ENCODE data around the gene BRD1.
A peak's percentile ranks its signal among the peaks of the same experiment; 100 is the strongest.

BRD1 gene

GRCh38 chr22:49827853-49828598, at the start of gene BRD1:
TSS of gene BRD1 (minus strand) at chr22:49827873. CDS start at chr22:49824317, 3,556 bp downstream.
- peak; percentile 48 to 65 for DNase-seq

GRCh38 chr22:49873228-49873940, 45.7 kb upstream of the BRD1 start:
- no peak for DNase-seq

GRCh38 chr22:49872347-49872746, 44.7 kb upstream of the BRD1 start:
- no peak for DNase-seq

- no peak for DNase-seq
Observed at GRCh38 chr22:49871482-49871881, 43.8 kb upstream of the BRD1 start.

- peak in 1 of 2 donors; percentile 70 for DNase-seq
Observed at GRCh38 chr22:49869845-49870712, 42.4 kb upstream of the BRD1 start.

- no peak for DNase-seq
Observed at GRCh38 chr22:49869086-49869830, 41.6 kb upstream of the BRD1 start.

- DNase-seq: peak in 1 of 2 donors; percentile 51
Observed at GRCh38 chr22:49867303-49868265, 39.9 kb upstream of the BRD1 start.

GRCh38 chr22:49866646-49867045, 39.0 kb upstream of the BRD1 start:
- DNase-seq: no peak

- DNase-seq: no peak
Observed at GRCh38 chr22:49866134-49866533, 38.5 kb upstream of the BRD1 start.

- DNase-seq: no peak
Observed at GRCh38 chr22:49865156-49865555, 37.5 kb upstream of the BRD1 start.

GRCh38 chr22:49863931-49864330, 36.3 kb upstream of the BRD1 start:
- DNase-seq: no peak

GRCh38 chr22:49862496-49862776, 34.8 kb upstream of the BRD1 start:
- no peak for DNase-seq

- DNase-seq: no peak
Observed at GRCh38 chr22:49861642-49862495, 34.2 kb upstream of the BRD1 start.

- DNase-seq: no peak
Observed at GRCh38 chr22:49858827-49859226, 31.2 kb upstream of the BRD1 start.

GRCh38 chr22:49856766-49857618, 29.3 kb upstream of the BRD1 start:
- DNase-seq: no peak

GRCh38 chr22:49856343-49856742, 28.7 kb upstream of the BRD1 start:
- DNase-seq: no peak

GRCh38 chr22:49855251-49855911, 27.7 kb upstream of the BRD1 start:
- DNase-seq: peak in 1 of 2 donors; percentile 23

- DNase-seq: peak in 1 of 2 donors; percentile 35
Observed at GRCh38 chr22:49853981-49854831, 26.5 kb upstream of the BRD1 start.
